ENCODE data around the gene SLC11A2. TPM values are rescaled to one million over a fixed set of nuclear protein-coding genes. Genes with fewer than 3 reads are reported as not detected.
A peak's percentile ranks its signal among the peaks of the same experiment; 100 is the strongest.

Gene SLC11A2
- 23.4 TPM for total RNA-seq
- 10 to 100 TPM; 18.4 to 29.1 (median 20.7) TPM for polyA plus RNA-seq (ENCODE audit: insufficient read depth in 1 of 8, insufficient read length in 8 of 8, low replicate concordance in 1 of 8)
- long read RNA-seq, donor 1, partial matches to known transcripts = 0 of 2 reads
- long read RNA-seq, donor 1, other reads (novel, unspliced or antisense) = 0 of 2 reads
- long read RNA-seq, donor 2 = 0 reads
- long read RNA-seq, donor 3, full-length matches to known transcripts = 9 of 9 reads
- long read RNA-seq, donor 3, partial matches to known transcripts = 0 of 9 reads
- long read RNA-seq, donor 3, other reads (novel, unspliced or antisense) = 0 of 9 reads
- long read RNA-seq, donor 4, full-length matches to known transcripts = 3 of 3 reads
- long read RNA-seq, donor 4, partial matches to known transcripts = 0 of 3 reads
- long read RNA-seq, donor 4, other reads (novel, unspliced or antisense) = 0 of 3 reads
- long read RNA-seq, donor 5, full-length matches to known transcripts = 8 of 8 reads
- long read RNA-seq, donor 5, partial matches to known transcripts = 0 of 8 reads
- long read RNA-seq, donor 5, other reads (novel, unspliced or antisense) = 0 of 8 reads
- long read RNA-seq, donor 6, full-length matches to known transcripts = 3 of 3 reads
- long read RNA-seq, donor 6, partial matches to known transcripts = 0 of 3 reads
- long read RNA-seq, donor 6, other reads (novel, unspliced or antisense) = 0 of 3 reads
- long read RNA-seq, donor 7, full-length matches to known transcripts = 5 of 5 reads
- long read RNA-seq, donor 7, partial matches to known transcripts = 0 of 5 reads
- long read RNA-seq, donor 7, other reads (novel, unspliced or antisense) = 0 of 5 reads
- long read RNA-seq, donor 8, partial matches to known transcripts = 0 of 2 reads
- long read RNA-seq, donor 8, other reads (novel, unspliced or antisense) = 0 of 2 reads
- long read RNA-seq, donor 9, partial matches to known transcripts = 0 of 2 reads
- long read RNA-seq, donor 9, other reads (novel, unspliced or antisense) = 0 of 2 reads
- long read RNA-seq, donor 10, full-length matches to known transcripts = 3 of 3 reads
- long read RNA-seq, donor 10, partial matches to known transcripts = 0 of 3 reads
- long read RNA-seq, donor 10, other reads (novel, unspliced or antisense) = 0 of 3 reads
- long read RNA-seq, donor 11, partial matches to known transcripts = 0 of 1 reads
- long read RNA-seq, donor 11, other reads (novel, unspliced or antisense) = 0 of 1 reads

GRCh38 chr12:51025836-51026638 is at the start of gene SLC11A2:
Gene SLC11A2, minus strand, starts transcription at chr12:51026384. Its CDS starts 15,656 bp downstream, at chr12:51010728.
- DNase-seq = peak; percentile 98
- H3K4me3 ChIP-seq (ENCODE audit: low read length) = peak within 1 kb of the TSS; percentile 98
- peaks cover 5% of the 10 kb centered on the region for H3K27me3 ChIP-seq (ENCODE audit: control insufficient read depth, insufficient read depth, low read length)
- H3K27ac ChIP-seq (ENCODE audit: low read length) = peak within 1 kb of the TSS; percentile 96
- under 1% methylated on average over 72 of the region's 74 CpGs for WGBS (ENCODE audit: insufficient coverage)
- H3K36me3 ChIP-seq (ENCODE audit: control insufficient read depth, insufficient read depth, low read length) = no peaks in the 10 kb centered on the region
- no peaks in the 10 kb centered on the region for H3K9me3 ChIP-seq (replicated peaks; ENCODE audit: control insufficient read depth, low read depth, low read length)
- H3K4me1 ChIP-seq (ENCODE audit: control insufficient read depth, insufficient read depth, low read length) = peaks cover 11% of the 10 kb centered on the region

- Histone ChIP-seq H3K27ac (ENCODE audit: low read length) (no peak overlapping the region), H3K4me3 (ENCODE audit: low read length) (no peak overlapping the region), H3K9me3 (replicated peaks; ENCODE audit: control insufficient read depth, low read depth, low read length) (no peaks in the 10 kb centered on the region), H3K36me3 (ENCODE audit: control insufficient read depth, insufficient read depth, low read length) (peaks cover 39% of the 10 kb centered on the region), H3K27me3 (ENCODE audit: control insufficient read depth, insufficient read depth, low read length) (no peaks in the 10 kb centered on the region), H3K4me1 (ENCODE audit: control insufficient read depth, insufficient read depth, low read length) (peaks cover 15% of the 10 kb centered on the region)
- no peak for DNase-seq
- WGBS (ENCODE audit: insufficient coverage) = 92% methylated on average over 2 of the region's 5 CpGs
Observed at GRCh38 chr12:51075390-51075789, 49.2 kb upstream of the SLC11A2 start.

GRCh38 chr12:51071663-51072062 is 45.5 kb upstream of the SLC11A2 start:
- H3K9me3 ChIP-seq (replicated peaks; ENCODE audit: control insufficient read depth, low read depth, low read length) = no peaks in the 10 kb centered on the region
- H3K4me1 ChIP-seq (ENCODE audit: control insufficient read depth, insufficient read depth, low read length) = peaks cover 14% of the 10 kb centered on the region
- 78% methylated on average over 1 of the region's 2 CpGs for WGBS (ENCODE audit: insufficient coverage)
- H3K27me3 ChIP-seq (ENCODE audit: control insufficient read depth, insufficient read depth, low read length) = no peaks in the 10 kb centered on the region
- H3K4me3 ChIP-seq (ENCODE audit: low read length) = no peak overlapping the region
- peaks cover 64% of the 10 kb centered on the region for H3K36me3 ChIP-seq (ENCODE audit: control insufficient read depth, insufficient read depth, low read length)
- no peak for DNase-seq
- no peak overlapping the region for H3K27ac ChIP-seq (ENCODE audit: low read length)

DNA sequence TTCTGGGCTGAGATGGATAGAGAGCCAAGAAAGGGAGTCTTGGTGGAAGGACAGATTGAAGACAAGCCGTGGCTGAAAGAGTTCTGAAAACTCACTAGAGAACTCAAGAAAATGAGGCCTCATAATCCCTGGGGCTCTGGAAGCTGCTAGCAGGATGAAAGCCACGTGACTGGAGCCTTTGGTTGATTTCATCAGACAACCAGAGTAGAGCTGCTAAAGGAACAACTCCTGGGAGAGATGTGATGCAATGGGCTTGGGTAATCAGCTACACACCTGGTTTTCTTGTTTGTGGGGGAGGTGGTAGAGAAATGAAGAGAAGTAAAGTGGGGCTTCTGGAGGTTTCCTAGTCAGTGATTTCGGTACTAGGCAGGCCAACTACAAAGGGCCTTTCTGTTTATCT is 43.8 kb upstream of the SLC11A2 start:
- Histone ChIP-seq H3K9me3 (replicated peaks; ENCODE audit: control insufficient read depth, low read depth, low read length) (no peaks in the 10 kb centered on the region), H3K27ac (ENCODE audit: low read length) (no peak overlapping the region), H3K27me3 (ENCODE audit: control insufficient read depth, insufficient read depth, low read length) (no peaks in the 10 kb centered on the region), H3K4me3 (ENCODE audit: low read length) (no peak overlapping the region), H3K4me1 (ENCODE audit: control insufficient read depth, insufficient read depth, low read length) (peaks cover 5% of the 10 kb centered on the region), H3K36me3 (ENCODE audit: control insufficient read depth, insufficient read depth, low read length) (peaks cover 73% of the 10 kb centered on the region)
- 21% methylated on average over 2 of the region's 3 CpGs for WGBS (ENCODE audit: insufficient coverage)
- peak; percentile 41 for DNase-seq

GRCh38 chr12:51067771-51068170 is 41.6 kb upstream of the SLC11A2 start:
- peaks cover 79% of the 10 kb centered on the region for H3K36me3 ChIP-seq (ENCODE audit: control insufficient read depth, insufficient read depth, low read length)
- no peak overlapping the region for H3K4me3 ChIP-seq (ENCODE audit: low read length)
- peaks cover 5% of the 10 kb centered on the region for H3K4me1 ChIP-seq (ENCODE audit: control insufficient read depth, insufficient read depth, low read length)
- no peaks in the 10 kb centered on the region for H3K9me3 ChIP-seq (replicated peaks; ENCODE audit: control insufficient read depth, low read depth, low read length)
- H3K27ac ChIP-seq (ENCODE audit: low read length) = no peak overlapping the region
- no peak for DNase-seq
- 72% methylated on average over 7 of the region's 7 CpGs for WGBS (ENCODE audit: insufficient coverage)
- no peaks in the 10 kb centered on the region for H3K27me3 ChIP-seq (ENCODE audit: control insufficient read depth, insufficient read depth, low read length)

- H3K4me3 ChIP-seq (ENCODE audit: low read length) = no peak overlapping the region
- H3K27me3 ChIP-seq (ENCODE audit: control insufficient read depth, insufficient read depth, low read length) = no peaks in the 10 kb centered on the region
- H3K27ac ChIP-seq (ENCODE audit: low read length) = no peak overlapping the region
- H3K36me3 ChIP-seq (ENCODE audit: control insufficient read depth, insufficient read depth, low read length) = peaks cover 78% of the 10 kb centered on the region
- 81% methylated on average over 2 of the region's 4 CpGs for WGBS (ENCODE audit: insufficient coverage)
- no peak for DNase-seq
- H3K4me1 ChIP-seq (ENCODE audit: control insufficient read depth, insufficient read depth, low read length) = peaks cover 5% of the 10 kb centered on the region
- no peaks in the 10 kb centered on the region for H3K9me3 ChIP-seq (replicated peaks; ENCODE audit: control insufficient read depth, low read depth, low read length)
Observed at GRCh38 chr12:51067229-51067628, 41.0 kb upstream of the SLC11A2 start.

DNA sequence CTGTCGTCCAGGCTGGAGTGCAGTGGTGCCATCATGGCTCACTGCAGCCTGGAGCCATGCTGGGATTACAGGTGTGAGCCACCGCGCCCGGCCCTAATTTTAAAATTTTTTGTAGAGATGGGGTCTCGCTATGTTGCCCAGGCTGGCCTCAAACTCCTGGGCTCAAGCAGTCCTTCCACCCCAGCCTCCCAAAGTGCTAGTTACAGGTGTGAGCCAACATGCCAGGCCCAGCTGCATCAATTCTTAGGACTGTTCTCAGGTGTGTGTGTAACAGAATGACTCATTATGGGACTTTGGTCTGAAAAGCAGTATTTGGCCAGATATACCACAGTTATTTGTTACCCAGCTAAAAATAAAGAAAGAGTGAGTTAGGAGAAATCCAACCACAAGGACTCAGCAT is 39.3 kb upstream of the SLC11A2 start:
- Histone ChIP-seq H3K4me1 (ENCODE audit: control insufficient read depth, insufficient read depth, low read length) (no peaks in the 10 kb centered on the region), H3K27me3 (ENCODE audit: control insufficient read depth, insufficient read depth, low read length) (no peaks in the 10 kb centered on the region), H3K36me3 (ENCODE audit: control insufficient read depth, insufficient read depth, low read length) (peaks cover 75% of the 10 kb centered on the region), H3K4me3 (ENCODE audit: low read length) (no peak overlapping the region), H3K9me3 (replicated peaks; ENCODE audit: control insufficient read depth, low read depth, low read length) (no peaks in the 10 kb centered on the region), H3K27ac (ENCODE audit: low read length) (no peak overlapping the region)
- WGBS (ENCODE audit: insufficient coverage) = no CpG with 5 or more reads among the region's 5 CpGs
- no peak for DNase-seq

DNA sequence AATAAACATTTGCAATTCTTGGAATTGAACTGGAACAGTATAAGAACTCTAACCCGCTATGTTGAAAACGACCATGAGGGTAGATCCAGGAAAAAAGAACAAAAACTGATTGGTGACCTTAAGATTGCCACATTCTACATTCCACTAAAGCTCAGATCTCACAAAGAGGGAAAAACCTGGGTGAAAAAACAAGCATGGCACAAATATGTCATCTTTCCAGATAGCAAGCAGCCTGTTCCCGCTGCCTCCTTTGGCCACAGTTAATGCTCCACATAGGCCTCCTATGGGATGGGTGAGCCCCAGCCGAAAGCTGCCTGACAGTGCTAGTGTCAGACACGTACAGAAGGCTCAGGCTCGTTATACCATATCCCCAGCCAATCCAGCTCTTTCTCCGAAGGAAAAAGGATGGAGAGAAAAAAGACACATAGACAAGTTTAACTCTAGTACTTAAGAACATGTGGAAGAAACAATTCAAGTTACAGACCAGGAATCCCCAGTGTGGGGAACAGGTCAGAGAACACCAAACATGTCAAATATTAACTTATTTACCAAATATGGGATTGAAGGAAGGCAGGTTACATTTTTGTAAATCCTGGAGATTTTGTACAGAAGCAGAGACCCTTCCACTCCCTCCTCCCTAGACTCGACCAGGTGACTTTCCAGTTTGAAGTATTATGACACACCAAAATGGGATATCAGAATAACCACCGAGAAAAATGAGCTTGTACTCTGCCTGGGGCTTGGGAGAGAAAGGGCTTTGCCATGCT is 36.6 kb upstream of the SLC11A2 start:
- H3K27ac ChIP-seq (ENCODE audit: low read length) = no peak overlapping the region
- H3K36me3 ChIP-seq (ENCODE audit: control insufficient read depth, insufficient read depth, low read length) = peaks cover 83% of the 10 kb centered on the region
- 83% methylated on average over 3 of the region's 9 CpGs for WGBS (ENCODE audit: insufficient coverage)
- no peak overlapping the region for H3K4me3 ChIP-seq (ENCODE audit: low read length)
- no peak for DNase-seq
- H3K9me3 ChIP-seq (replicated peaks; ENCODE audit: control insufficient read depth, low read depth, low read length) = no peaks in the 10 kb centered on the region
- H3K4me1 ChIP-seq (ENCODE audit: control insufficient read depth, insufficient read depth, low read length) = no peaks in the 10 kb centered on the region
- no peaks in the 10 kb centered on the region for H3K27me3 ChIP-seq (ENCODE audit: control insufficient read depth, insufficient read depth, low read length)

DNA sequence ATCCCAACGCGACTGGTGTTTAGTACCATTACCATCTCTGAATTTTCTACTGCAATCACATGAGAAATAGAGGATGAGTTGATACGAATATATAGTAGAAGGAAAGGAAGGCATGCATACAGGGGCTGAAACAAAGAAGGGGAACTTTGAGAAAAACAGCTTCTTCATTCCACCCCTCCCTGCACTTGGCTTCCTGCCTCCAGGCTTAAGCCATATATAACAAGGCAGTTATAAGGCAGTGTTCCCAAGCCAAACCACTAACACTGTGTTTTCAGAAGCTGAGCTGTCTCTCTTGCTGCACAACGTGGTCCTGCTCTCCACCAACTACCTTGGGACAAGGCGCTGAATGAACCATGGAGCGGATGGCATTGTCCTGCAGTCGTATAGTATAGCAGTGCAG is 32.9 kb upstream of the SLC11A2 start:
- 71% methylated on average over 4 of the region's 7 CpGs for WGBS (ENCODE audit: insufficient coverage)
- peaks cover 82% of the 10 kb centered on the region for H3K36me3 ChIP-seq (ENCODE audit: control insufficient read depth, insufficient read depth, low read length)
- no peak for DNase-seq
- H3K27me3 ChIP-seq (ENCODE audit: control insufficient read depth, insufficient read depth, low read length) = no peaks in the 10 kb centered on the region
- no peak overlapping the region for H3K4me3 ChIP-seq (ENCODE audit: low read length)
- H3K27ac ChIP-seq (ENCODE audit: low read length) = no peak overlapping the region
- no peaks in the 10 kb centered on the region for H3K9me3 ChIP-seq (replicated peaks; ENCODE audit: control insufficient read depth, low read depth, low read length)
- no peaks in the 10 kb centered on the region for H3K4me1 ChIP-seq (ENCODE audit: control insufficient read depth, insufficient read depth, low read length)
